Measurements from ENCODE around the gene GNAI1.

Gene GNAI1

DNA sequence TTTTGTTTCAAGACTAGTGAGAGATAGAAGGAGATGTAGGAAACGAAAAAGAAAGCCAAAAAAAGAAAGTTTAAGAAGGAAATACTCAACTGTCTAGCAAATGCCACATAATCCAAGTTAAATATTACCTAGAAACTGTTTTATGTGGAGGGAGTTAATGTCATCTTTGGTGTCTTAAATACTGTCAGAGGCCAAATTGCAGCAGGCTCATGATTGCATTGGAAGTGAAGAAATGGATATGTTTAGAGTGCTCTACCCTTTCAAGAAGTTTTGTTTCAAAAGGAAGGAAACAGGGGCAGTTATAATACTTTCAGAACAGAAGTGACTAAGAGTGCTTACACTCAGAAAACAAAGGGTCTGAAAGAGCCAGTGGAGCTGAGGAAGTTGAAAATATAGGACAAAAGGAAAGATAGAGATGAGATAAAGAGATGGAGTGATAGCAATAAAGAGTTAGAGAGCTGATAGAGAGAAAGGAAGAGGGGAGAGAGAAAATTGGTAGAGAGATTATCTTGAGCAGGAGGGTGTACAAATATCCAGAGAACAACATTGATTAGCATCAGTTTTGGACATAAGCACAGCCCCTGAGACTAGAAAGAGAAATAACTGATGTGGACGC, 28.0 kb upstream of the GNAI1 start:
- H3K27ac ChIP-seq (ENCODE audit: low read depth, low read length): no peak overlapping the region
- no peaks in the 10 kb centered on the region for H3K27me3 ChIP-seq (ENCODE audit: control insufficient read depth in 1 of 2, insufficient read depth in 2 of 2, low read length in 2 of 2)
- H3K36me3 ChIP-seq (ENCODE audit: insufficient read depth, low read length): no peaks in the 10 kb centered on the region
- no peaks in the 10 kb centered on the region for H3K9me3 ChIP-seq (ENCODE audit: low read length)
- no peak overlapping the region for H3K4me3 ChIP-seq (ENCODE audit: low read depth in 1 of 2, low read length in 2 of 2)
- H3K9ac ChIP-seq (ENCODE audit: low read length): no peak overlapping the region
- peaks cover 11% of the 10 kb centered on the region for H3K4me1 ChIP-seq (ENCODE audit: insufficient read depth, low read length)

- Histone ChIP-seq H3K27ac (ENCODE audit: low read depth, low read length) (no peak overlapping the region), H3K27me3 (ENCODE audit: control insufficient read depth in 1 of 2, insufficient read depth in 2 of 2, low read length in 2 of 2) (no peaks in the 10 kb centered on the region)
Observed at GRCh38 chr7:80107278-80107677, 27.4 kb upstream of the GNAI1 start.

DNA sequence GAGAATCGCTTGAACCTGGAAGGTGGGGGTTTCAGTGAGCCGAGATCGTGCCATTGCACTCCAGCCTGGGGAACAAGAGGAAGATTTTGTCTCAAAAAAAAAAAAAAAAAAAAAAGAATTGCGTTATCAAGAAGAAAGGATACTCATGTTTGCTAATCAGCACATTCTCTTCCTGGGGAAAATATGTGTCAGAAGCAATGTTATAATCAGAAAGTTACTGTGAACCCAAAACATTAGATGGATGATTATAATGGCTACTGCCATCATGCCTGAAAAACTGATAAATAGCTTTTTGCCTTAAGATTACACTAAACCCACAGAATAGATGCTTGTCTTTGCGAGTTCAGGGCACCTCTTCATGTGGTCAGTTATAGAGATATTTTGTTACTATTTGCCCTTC, 24.3 kb upstream of the GNAI1 start:
- no peaks in the 10 kb centered on the region for H3K9me3 ChIP-seq (ENCODE audit: low read length)
- H3K36me3 ChIP-seq (ENCODE audit: insufficient read depth, low read length): no peaks in the 10 kb centered on the region
- no peak overlapping the region for H3K4me3 ChIP-seq (ENCODE audit: low read depth in 1 of 2, low read length in 2 of 2)
- no peak overlapping the region for H3K27ac ChIP-seq (ENCODE audit: low read depth, low read length)
- no peak overlapping the region for H3K9ac ChIP-seq (ENCODE audit: low read length)
- peaks cover 11% of the 10 kb centered on the region for H3K4me1 ChIP-seq (ENCODE audit: insufficient read depth, low read length)
- no peaks in the 10 kb centered on the region for H3K27me3 ChIP-seq (ENCODE audit: control insufficient read depth in 1 of 2, insufficient read depth in 2 of 2, low read length in 2 of 2)

More at GRCh38 chr7:80107278-80107677, 27.4 kb upstream of the GNAI1 start:
- no peaks in the 10 kb centered on the region for H3K9me3 ChIP-seq (ENCODE audit: low read length)
- H3K9ac ChIP-seq (ENCODE audit: low read length): no peak overlapping the region
- H3K36me3 ChIP-seq (ENCODE audit: insufficient read depth, low read length): no peaks in the 10 kb centered on the region
- H3K4me1 ChIP-seq (ENCODE audit: insufficient read depth, low read length): peaks cover 11% of the 10 kb centered on the region
- no peak overlapping the region for H3K4me3 ChIP-seq (ENCODE audit: low read depth in 1 of 2, low read length in 2 of 2)

GRCh38 chr7:80114159-80114558, 20.5 kb upstream of the GNAI1 start:
- no peak overlapping the region for H3K4me3 ChIP-seq (ENCODE audit: low read depth in 1 of 2, low read length in 2 of 2)
- no peaks in the 10 kb centered on the region for H3K9me3 ChIP-seq (ENCODE audit: low read length)
- H3K36me3 ChIP-seq (ENCODE audit: insufficient read depth, low read length): no peaks in the 10 kb centered on the region
- no peak overlapping the region for H3K9ac ChIP-seq (ENCODE audit: low read length)
- H3K27ac ChIP-seq (ENCODE audit: low read depth, low read length): no peak overlapping the region
- H3K27me3 ChIP-seq (ENCODE audit: control insufficient read depth in 1 of 2, insufficient read depth in 2 of 2, low read length in 2 of 2): no peaks in the 10 kb centered on the region
- H3K4me1 ChIP-seq (ENCODE audit: insufficient read depth, low read length): no peaks in the 10 kb centered on the region

GRCh38 chr7:80124526-80125264, 9.9 kb upstream of the GNAI1 start:
- Histone ChIP-seq H3K27ac (ENCODE audit: low read depth, low read length) (no peak overlapping the region), H3K4me1 (ENCODE audit: insufficient read depth, low read length) (peaks cover 3% of the 10 kb centered on the region), H3K9ac (ENCODE audit: low read length) (no peak overlapping the region), H3K4me3 (ENCODE audit: low read depth in 1 of 2, low read length in 2 of 2) (no peak overlapping the region), H3K27me3 (ENCODE audit: control insufficient read depth in 1 of 2, insufficient read depth in 2 of 2, low read length in 2 of 2) (no peaks in the 10 kb centered on the region), H3K9me3 (ENCODE audit: low read length) (no peaks in the 10 kb centered on the region), H3K36me3 (ENCODE audit: insufficient read depth, low read length) (no peaks in the 10 kb centered on the region)

DNA sequence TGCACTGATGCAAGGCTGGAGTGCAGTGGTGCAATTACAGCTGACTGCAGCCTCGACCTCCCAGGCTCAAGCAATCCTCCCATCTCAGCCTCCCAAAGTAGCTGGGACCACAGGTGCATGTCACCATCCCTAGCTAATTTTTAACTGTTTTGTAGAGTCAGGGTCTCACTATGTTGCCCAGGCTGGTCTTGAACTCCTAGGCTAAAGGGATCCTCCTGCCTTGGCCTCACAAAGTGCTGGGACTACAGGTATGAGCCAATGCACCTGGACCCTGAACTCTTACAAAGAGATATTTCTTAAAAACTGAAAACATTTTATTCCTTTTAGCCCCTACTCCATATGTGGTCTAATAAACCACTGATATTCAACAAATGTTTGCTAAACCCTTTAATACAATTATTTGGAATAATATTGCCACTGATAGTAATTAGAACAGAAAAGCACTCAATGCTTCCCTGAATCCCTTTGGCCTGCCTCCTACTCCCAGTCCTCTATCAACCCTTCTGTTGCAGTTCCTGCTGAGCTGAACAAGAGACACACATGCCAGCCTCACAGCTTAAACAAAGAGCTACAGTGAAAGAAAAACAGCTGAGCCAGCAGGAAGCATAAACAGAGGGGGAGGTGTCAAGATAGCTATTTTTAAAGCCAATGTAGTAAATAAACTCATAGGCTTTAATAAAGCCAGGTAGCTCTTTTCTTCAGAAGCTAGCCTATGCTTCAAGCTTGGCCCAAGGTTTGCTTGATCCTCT, 7.0 kb upstream of the GNAI1 start:
- peaks cover 3% of the 10 kb centered on the region for H3K4me1 ChIP-seq (ENCODE audit: insufficient read depth, low read length)
- H3K4me3 ChIP-seq (ENCODE audit: low read depth in 1 of 2, low read length in 2 of 2): no peak overlapping the region
- no peaks in the 10 kb centered on the region for H3K36me3 ChIP-seq (ENCODE audit: insufficient read depth, low read length)
- no peak overlapping the region for H3K9ac ChIP-seq (ENCODE audit: low read length)
- H3K9me3 ChIP-seq (ENCODE audit: low read length): no peaks in the 10 kb centered on the region
- H3K27me3 ChIP-seq (ENCODE audit: control insufficient read depth in 1 of 2, insufficient read depth in 2 of 2, low read length in 2 of 2): no peaks in the 10 kb centered on the region
- no peak overlapping the region for H3K27ac ChIP-seq (ENCODE audit: low read depth, low read length)

GRCh38 chr7:80128918-80129317, 5.7 kb upstream of the GNAI1 start:
- no peak overlapping the region for H3K27ac ChIP-seq (ENCODE audit: low read depth, low read length)
- no peaks in the 10 kb centered on the region for H3K36me3 ChIP-seq (ENCODE audit: insufficient read depth, low read length)
- H3K9ac ChIP-seq (ENCODE audit: low read length): no peak overlapping the region
- H3K4me1 ChIP-seq (ENCODE audit: insufficient read depth, low read length): peaks cover 9% of the 10 kb centered on the region
- no peaks in the 10 kb centered on the region for H3K27me3 ChIP-seq (ENCODE audit: control insufficient read depth in 1 of 2, insufficient read depth in 2 of 2, low read length in 2 of 2)
- H3K4me3 ChIP-seq (ENCODE audit: low read depth in 1 of 2, low read length in 2 of 2): no peak overlapping the region
- no peaks in the 10 kb centered on the region for H3K9me3 ChIP-seq (ENCODE audit: low read length)

DNA sequence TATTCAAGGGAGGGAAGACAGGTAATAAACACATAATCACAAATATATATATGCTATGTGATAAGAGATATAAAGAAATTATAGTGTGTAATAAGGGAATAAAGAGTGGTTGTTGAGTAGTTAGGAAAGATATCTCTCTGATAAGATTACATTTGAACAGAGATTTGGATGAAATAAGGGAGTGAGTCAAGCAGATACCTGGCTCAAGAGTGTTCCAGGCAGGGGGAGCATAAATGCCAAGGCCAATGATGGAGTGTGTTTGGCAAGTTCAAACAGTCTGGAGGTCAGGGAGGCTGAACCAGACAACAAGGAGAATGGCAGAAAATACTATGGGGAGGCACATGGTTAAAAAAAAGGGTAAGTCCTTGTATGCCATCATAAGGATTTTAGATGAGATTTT, 4.8 kb upstream of the GNAI1 start:
- Histone ChIP-seq H3K9ac (ENCODE audit: low read length) (no peak overlapping the region), H3K27ac (ENCODE audit: low read depth, low read length) (no peak overlapping the region), H3K27me3 (ENCODE audit: control insufficient read depth in 1 of 2, insufficient read depth in 2 of 2, low read length in 2 of 2) (no peaks in the 10 kb centered on the region), H3K4me3 (ENCODE audit: low read depth in 1 of 2, low read length in 2 of 2) (no peak overlapping the region), H3K9me3 (ENCODE audit: low read length) (no peaks in the 10 kb centered on the region), H3K4me1 (ENCODE audit: insufficient read depth, low read length) (peaks cover 10% of the 10 kb centered on the region), H3K36me3 (ENCODE audit: insufficient read depth, low read length) (no peaks in the 10 kb centered on the region)

DNA sequence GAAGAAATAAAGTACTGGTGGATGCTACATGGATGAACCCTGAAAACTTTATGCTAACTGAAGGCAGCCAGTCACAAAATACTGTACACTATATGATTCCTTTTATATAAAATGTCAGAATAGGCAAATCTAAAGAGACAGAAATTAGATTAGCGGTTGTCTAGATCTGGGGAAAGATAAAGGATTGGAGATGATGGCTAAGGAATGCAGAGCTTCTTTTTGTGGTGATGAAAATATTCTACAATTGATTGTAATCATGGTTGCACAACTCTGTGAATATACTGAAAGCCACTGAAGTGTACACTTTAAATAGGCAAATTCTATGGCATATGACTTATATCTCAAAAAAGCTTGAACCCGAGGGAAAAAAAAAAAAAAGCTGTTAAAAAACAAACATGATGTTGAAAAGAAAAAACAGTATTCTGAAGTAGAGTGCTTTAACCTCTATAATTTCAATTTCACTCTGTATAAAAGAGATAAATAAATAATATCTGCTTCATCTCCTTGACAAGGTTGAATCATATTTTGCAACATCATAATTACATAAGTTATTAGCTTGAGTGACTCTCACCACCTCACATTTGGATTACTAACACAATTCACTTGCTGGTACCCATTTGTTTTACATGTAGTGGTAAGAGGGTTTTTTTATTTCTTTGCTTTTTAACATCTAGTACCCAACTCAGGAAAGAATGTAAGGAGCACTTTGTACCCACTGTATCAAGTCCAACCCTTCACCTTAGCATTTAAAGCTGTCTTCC, 2.8 kb upstream of the GNAI1 start:
- no peaks in the 10 kb centered on the region for H3K36me3 ChIP-seq (ENCODE audit: insufficient read depth, low read length)
- no peak overlapping the region for H3K27ac ChIP-seq (ENCODE audit: low read depth, low read length)
- H3K9ac ChIP-seq (ENCODE audit: low read length): no peak overlapping the region
- no peaks in the 10 kb centered on the region for H3K9me3 ChIP-seq (ENCODE audit: low read length)
- H3K27me3 ChIP-seq (ENCODE audit: control insufficient read depth in 1 of 2, insufficient read depth in 2 of 2, low read length in 2 of 2): no peaks in the 10 kb centered on the region
- H3K4me1 ChIP-seq (ENCODE audit: insufficient read depth, low read length): peaks cover 14% of the 10 kb centered on the region
- no peak overlapping the region for H3K4me3 ChIP-seq (ENCODE audit: low read depth in 1 of 2, low read length in 2 of 2)

GRCh38 chr7:80132594-80132993, 2.0 kb upstream of the GNAI1 start:
- no peaks in the 10 kb centered on the region for H3K27me3 ChIP-seq (ENCODE audit: control insufficient read depth in 1 of 2, insufficient read depth in 2 of 2, low read length in 2 of 2)
- peaks cover 18% of the 10 kb centered on the region for H3K4me1 ChIP-seq (ENCODE audit: insufficient read depth, low read length)
- no peak overlapping the region for H3K9ac ChIP-seq (ENCODE audit: low read length)
- no peaks in the 10 kb centered on the region for H3K9me3 ChIP-seq (ENCODE audit: low read length)
- H3K27ac ChIP-seq (ENCODE audit: low read depth, low read length): no peak overlapping the region
- H3K4me3 ChIP-seq (ENCODE audit: low read depth in 1 of 2, low read length in 2 of 2): no peak overlapping the region
- H3K36me3 ChIP-seq (ENCODE audit: insufficient read depth, low read length): no peaks in the 10 kb centered on the region
